ENCODE measurements around the gene EPN3.

DNA sequence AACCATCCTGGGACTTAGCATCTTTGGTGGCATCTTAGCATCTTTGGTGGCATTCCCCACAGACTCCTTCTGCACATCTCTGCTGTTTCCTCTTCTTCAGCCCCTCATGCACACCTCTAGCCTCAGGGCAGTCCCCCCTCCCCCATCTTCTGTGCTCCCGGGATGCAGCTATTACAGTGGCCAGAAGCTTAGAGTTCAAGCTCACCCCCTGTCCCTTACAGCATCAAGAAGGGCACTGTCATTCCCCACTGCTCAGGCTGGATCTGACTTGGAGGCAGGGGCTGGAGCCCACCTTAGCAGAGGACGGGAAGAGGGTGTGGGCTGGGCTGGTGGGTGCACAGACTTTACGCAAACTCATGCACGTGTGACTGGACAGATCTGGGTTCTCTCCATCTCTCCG, 650 bp downstream of the EPN3 start:
- TF ChIP-seq GATA2 (IDR thresholded peaks at IDR 0.05; ENCODE audit: low read depth, low read length), result no peak
- TF ChIP-seq GATA3 (IDR thresholded peaks at IDR 0.05; ENCODE audit: low read depth, low read length), result no peak

Data from SH-SY5Y (cell line).